Fibroblast of skin of right biceps (primary cell): ENCODE results near the gene NUP62.
A peak's percentile ranks its signal among the peaks of the same experiment; 100 is the strongest.

ENCODE experiments used
- DNase-seq: peaks from one replicate; pipeline ENCODE4 v3.0.0-alpha.2; 2013

The NUP62 gene

DNA sequence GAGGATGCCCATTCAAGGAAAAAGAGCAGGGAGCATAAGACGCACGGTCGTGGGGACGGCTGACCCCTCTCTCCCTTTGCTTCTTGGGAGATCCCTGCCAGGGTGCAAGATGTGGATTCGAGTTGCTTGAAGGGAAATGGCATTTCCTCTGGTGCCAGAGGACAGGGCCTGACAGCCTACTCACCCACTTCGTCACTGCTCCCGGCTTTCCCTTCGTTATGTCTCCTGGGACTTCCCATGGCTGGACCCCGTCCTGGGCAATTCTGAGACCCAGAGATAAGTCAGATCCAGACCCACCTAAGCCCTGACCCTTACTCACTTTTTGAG, 50.6 kb downstream of the NUP62 start:
- no peak for DNase-seq

DNA sequence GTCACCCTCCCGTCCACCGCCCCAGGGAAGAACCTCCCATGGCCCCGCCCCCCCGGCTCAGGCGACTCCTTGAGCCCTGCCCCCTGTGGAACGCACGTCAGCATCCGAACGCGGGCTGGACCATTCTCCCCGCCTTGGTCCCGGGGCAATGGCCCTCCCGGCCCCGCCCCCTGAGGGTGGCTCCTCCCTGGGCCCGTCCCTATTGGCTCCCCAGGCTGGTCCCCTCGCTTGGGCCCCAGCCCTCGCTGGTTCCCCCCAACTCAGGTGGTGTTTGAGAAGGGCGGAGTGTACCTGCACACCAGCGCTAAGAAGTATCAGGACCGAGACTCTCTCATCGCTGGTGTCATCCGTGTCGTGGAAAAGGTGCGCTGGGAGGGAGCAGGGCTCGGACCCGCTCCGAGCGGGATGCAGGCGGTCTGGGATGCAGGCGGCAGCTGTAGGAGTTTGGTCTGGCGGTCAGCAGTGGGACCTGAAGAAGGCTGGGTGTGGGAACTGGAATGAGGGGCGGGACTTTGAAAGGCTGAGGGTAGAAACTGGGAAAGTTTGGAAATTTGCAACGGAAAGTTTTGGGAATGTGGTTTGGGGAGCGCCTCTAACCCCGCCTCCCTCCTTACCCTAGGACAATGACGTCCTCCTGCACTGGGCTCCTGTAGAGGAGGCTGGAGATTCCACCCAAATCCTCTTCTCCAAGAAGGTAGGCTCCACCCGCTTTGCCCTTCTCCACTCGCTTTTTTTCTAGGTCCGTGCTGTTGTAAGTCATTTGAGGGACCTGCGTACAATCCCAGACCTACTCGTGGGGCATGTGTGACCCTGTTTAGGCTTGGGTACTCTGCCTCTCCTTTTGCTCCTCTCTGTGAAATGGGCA, 51.2 kb downstream of the NUP62 start:
- DNase-seq, result peak; percentile 98

DNA sequence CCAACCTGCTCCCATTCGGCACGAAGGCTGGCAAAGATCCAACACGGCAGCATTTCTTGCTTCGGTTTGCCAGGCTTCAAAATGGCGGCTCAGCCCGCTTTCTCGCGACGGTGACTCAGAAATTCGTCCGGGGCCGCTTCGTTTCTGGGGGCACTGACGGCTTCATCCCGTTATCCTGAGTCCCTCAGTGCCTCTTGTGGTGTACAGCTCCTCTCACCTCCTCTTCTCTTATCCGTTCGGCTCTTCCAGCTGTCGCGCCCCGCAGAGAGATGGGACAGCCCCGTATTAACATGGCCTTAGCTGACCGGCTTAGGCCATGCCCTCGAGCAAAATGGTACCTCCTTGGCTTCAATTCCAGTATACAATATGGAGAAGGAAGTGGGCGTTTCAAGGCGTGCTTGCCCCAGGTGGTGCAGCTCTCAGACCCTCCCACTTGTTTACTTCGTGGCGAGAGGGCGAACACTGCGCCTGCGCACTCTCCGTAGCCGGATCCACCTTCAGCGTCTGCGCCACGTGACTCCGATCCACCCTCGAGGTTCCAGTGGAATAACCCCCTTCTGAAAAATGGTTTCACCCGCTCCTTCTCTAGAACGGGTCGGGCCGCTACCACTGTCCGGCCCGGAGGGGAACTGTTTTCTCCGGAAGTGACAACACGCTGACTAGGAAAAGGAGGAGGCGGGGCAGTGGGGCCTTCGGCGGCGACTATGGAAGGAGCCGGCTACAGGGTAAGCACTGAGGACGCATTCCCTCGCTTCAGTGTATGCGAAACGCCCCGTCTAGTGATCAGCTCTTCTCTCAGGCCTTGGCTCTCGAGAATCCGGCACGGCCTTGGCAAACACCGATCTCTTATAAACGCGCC, 52.1 kb downstream of the NUP62 start, which contains the start of the genes AKT1S1 and TBC1D17:
AKT1S1 (minus strand) TSS at position 336 of the 859 bp plus-strand sequence. CDS start 4,060 bp downstream, outside the sequence.
TBC1D17 (plus strand) TSS at position 683 of the 859 bp plus-strand sequence; CDS start at position 705, 22 bp downstream.
- DNase-seq, result peak; percentile 100

DNA sequence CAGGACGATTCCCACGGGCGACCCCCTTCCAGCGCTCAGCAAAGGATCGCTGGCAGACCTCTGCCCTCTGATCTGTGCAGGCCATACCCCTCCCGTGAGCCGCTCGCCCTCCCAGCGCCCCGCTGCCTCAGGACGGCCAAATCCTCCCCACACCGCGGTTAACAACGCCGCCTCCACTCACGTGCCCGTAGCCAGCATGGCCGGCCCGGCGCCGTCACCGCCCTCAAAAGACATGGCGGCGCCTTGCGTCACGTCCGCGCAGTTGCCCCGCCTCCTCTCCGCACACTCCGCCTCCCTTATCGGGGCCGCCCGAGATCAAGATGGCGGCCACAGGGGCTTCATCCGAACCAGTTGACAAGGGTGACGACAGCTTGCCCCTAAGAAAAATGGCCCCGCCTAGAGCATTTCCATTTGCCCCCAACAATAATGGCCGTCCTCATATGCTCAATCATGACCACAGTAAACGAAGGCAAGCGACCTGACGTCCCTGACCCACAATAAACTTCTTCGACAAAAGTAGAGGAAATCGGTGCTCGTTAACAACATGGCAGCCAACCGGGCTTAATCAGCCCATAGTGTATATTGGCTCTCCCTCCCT, 52.8 kb downstream of the NUP62 start:
- DNase-seq, result peak; percentile 99

DNA sequence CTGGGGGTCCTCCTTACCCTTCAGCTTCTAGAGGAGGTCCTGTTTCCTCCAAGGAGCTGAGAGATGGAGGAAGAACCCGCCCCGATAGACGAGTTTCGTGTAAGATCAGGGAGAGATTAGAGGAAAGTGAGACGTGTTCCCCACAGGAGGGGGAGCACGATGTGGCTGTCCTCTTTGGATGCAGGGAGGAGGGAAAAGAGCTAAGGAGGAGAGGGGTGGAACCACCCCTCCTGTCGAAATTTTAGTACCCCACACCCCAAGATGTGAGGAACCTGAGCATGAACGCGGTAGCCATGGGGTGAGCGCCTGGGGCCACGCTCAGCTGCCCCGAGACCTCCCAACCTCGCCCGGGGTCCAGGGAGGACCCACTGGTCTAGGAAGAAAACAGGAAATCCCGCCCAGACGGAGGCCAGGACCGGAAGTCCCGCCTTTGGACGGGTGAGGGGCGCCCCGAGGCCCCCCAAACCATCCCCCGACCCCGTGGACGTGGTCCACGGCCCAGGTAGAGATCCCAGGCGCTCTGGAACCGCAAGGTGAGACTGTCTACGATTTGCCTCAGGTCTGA, 53.4 kb downstream of the NUP62 start:
- DNase-seq, result peak; percentile 51

DNA sequence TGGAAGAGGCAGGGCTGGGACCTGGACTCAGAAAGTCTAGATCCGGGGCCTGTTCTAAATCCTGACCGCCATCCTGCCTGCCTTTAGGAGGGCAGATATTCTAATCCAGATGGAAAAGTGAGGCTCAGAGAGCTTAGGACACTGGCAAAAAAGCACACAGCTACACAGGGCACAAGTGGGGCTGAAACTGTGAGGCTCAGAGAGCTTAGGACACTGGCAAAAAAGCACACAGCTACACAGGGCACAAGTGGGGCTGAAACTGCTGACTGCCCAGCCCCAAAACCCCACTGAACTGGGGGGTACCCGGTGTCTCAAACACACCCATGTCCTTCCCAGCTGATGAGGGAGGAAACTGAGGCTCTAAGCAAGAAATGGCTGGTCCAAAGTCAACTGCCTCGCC, 54.1 kb downstream of the NUP62 start:
- DNase-seq, result no peak

DNA sequence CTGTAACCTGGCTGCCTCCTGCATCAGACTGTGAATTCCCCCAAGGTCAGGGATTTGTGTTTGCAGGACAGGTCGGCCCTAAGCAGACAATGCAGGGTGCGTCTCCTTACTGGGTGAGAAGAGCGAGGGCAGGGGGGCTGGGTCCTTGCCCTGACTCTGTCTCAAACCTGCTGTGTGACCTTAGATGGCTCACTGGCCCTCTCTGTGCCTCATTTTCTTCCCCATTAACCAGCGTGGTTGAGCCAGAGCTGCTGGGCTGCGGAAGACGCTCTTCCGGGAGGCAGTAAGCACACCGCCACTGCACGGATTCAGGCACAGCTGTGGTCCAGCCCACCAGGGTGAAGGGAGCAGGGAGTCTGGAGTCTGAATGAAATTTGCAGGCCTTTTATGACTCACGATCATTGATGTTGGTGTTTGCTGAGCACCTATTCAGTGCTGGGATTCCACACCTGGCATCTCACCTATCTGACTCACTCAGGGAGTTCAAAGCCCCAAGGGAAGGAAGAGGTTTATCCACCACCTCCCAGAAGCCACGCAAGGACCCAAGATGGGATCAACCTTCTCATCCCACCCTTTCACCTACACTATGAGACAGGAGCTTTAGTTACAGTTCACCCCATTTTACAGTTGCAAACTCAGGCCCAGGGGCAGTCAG, 54.7 kb downstream of the NUP62 start:
- DNase-seq, result no peak

DNA sequence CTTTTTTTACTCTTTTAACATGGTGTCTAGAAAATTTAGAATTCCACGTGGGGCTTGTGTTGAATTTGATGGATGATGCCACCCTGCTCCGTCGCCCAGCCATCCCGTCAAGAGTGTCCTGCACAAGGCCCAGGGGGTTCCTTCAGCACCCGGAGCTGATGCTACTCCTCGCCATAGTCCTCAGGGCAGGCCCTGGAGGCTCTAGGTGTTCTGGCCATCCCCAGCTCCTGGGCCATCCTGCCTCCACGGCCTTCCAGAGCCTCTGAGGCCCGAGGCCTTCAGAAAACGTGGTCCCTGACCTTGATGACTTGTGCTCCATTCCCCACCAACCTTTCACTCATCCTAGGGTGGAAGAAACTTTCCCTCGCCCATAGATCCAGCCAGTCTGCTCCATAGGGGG, 55.5 kb downstream of the NUP62 start:
- no peak for DNase-seq

DNA sequence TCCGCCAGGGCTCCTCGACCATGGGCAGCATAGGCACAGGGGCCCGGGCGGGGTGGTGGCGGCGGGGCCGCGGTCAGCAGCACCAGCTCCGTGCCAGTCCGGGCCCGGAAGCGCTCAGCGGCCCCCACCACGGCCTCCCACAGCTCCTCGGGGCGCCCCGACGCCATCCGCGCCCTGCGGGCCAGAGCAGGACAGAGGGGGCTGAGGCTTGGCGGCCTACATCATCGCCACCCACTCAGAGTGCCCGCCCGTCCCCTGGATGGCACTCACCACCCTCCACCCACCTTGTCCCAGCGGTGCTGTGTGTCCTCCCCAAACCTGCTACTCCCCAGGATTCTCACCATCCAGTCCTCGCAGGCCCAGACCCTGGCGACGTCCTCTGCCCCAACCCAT, 56.2 kb downstream of the NUP62 start:
- DNase-seq, result no peak

DNA sequence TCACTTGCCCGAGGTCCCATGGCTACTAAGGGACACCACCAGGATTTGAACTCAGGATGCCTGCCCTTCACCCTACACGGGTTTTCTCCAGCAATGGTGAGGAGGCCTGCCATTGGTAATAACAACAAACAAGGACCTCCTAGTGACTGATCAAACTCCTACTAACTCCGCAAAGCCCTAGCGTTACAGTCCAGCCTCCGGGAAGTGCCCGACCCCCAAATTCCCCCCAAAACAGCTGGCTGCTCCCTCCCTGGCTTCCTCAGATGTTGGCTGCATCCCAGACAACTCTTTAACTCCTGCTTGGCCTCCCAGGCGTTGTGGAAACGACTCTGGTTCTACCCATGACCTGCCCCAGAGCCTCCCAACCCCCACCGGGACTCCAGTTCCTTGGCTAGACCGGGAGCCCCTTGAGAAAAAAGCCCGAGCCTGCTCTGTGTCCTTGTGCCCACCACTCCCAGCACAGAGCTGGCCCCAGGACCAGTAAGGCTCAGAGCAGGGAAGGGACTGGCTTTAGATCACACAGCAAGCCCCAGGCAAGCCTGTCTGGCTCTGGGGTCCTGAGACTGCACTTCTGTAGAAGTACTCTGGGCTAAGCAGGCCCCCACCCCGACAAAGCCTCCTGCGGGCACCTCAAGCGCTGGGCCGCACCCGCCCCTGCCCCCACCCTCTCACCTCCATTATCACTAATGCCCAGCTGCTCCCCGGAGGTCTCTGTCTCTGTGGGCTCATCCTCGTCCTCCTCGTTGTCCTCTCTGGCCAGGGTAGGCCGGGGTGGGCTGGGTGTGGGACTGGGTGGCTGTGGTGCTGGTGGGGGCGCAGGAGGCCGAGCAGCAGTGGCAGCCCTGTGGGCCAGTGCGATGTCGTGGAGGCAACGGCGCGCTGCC, 56.8 kb downstream of the NUP62 start:
- no peak for DNase-seq

DNA sequence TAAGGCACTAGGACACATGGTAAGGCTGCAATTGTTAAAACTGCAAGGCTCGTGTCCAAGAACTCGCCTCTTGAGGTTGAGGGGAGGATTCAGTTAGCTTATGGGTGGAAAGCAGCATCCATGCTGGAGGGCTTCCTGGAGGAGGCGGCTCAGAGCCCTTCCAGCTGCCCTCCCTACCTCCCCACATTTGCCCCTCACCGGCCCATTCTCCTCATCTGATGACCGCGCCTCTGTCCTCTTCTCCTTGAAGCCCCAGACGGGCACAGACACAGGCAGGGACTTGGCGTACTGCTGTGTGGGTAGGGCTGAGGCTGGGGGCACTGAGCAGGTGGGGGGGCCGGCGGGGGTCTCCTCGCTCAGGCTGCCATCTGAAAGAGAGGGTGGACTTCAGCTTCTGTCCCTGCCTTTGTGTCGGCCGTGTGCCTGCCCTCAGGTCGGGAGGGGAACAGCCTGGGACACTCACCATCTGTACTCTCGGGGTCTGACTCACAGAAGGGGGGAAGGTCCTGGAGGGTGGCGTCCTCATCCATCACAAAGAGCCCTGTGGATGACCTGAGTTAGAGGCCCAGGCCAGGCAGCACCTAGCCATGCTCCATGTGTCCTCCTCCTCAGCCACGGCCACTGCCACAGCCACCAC, 57.8 kb downstream of the NUP62 start:
- DNase-seq, result no peak

DNA sequence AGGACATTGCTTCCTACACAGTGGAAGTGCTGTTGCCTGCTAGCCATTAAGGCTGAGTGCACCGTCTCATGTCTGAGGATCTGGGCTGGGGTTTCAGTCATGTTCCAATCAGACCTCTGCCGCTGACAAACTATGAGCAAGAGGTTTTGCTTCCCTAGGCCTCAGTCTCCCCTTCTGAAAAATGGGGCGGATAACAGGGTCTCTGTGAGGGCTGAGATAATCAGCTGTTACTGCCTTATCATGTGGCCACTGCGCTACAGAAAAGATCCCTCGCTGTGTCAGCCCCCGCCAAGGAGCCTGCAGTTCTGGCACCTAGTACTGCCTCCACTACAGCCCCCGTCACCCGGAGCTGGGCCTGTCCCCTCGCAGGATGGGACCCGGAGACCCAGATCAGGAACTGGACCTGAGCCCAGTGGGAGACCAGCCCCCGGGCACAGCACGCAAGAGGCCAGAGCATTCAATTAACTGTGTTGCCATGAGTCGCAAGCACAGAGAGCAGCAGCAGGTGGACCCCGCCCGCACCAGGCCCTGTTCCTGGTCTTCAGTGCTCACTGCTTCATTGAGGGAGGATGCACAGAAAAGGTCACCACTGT, 58.9 kb downstream of the NUP62 start:
- DNase-seq, result no peak

DNA sequence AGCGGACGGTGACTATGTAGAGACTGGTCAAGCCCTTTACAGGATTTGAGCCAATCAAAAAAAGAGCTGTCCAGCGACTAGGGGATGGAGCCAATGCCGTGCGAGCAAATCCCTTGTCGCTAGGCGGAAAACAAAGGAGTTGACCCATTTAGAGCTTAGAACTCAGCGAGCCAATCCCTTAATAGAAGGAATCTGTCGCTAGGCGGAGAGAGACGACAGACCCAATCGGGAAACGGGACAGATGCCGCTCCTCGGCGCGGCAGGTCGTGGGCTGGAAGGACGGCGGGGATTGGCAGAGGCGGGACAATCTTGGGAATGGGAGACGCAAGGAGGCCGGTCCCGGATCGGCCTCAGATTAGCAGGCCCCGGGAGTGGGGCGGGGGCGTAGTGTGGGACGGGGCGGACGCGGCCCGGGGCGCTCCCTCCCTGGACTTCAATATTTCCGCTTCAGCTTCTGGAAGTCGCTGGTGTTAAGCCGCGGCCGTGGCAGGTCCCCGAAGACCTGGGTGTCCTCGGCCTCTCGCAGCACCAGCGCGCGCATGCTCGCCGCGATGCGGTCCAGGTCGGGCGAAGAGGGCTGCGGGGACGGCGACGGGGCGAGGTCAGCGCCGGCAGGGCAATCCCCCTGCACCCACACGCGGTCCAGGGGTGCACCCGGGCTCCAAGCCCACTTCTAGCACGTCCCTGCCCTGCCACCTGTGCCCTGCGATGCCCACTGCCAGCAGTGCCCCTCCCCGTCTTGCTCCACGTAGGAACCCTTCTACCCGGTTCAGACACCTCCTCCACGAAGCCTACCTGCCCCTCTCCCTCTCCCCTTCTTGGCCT, 59.6 kb downstream of the NUP62 start:
- peak; percentile 100 for DNase-seq

DNA sequence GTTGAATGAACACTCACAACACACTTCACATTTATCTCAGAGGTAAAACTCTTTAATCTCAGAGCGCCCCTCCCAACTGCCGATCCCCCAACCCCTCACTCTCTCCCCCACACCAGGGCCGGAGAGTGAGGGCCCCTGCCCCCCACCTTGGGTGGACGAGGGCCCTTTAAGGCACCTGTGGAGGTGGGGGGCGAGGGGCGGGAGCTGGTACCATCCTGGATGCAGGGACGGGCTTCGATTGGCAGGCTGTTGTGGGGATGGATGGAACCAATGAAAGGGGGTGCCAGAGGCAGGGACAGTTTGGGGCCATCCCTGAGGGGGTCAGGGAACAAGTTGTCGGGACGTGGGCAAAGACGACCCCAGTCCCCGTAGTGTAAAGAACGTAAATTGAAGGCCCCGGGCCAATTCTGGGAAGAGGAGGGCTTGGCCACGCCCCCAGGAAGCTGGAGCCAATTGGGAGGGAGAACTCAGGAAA, 60.3 kb downstream of the NUP62 start:
- no peak for DNase-seq

DNA sequence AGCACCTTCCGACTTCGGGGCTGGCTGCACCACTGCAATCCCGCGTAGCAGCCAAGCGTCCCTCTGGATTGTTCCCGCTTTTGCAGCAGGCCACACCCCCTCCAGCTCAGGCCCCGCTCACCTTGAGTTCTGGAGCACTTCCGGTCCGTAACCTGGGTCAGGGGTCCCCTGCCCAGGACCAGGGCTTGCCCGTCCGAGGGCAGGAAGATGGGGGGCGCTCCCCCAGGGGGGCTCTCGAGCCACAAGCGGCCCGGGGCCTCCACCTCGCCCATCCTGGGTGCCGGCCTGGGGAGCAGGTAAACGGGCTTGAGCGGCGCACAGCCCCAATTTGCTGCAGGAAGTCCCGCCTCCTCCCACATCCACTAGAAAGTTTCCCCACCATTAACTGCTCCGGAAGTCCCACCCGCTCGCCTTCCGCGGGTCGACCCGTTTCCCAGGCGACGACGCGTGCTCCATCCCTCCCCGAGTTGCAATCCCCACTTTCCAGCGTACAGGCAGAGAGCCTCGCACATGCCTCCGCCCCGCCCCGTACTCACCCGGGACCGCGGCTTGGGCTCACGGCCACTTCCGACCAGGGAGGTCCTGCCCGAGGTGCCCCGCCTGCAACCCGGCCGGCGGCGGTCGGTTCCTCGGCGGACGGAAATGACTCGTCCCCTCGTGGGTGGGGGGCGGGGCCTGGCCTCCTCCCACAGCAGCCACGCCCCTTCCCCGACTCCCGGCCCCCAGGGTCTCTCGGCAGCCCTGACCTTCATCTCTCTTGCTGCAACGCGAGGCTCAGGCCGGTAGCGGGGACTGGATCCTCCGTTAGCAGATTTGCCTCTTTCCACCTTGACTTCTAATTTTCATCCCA, 62.1 kb downstream of the NUP62 start, which contains the start of gene PNKP:
PNKP (minus strand) TSS at position 644 of the 850 bp plus-strand sequence; CDS start at position 272, 372 bp downstream.
- peak; percentile 88 for DNase-seq

DNA sequence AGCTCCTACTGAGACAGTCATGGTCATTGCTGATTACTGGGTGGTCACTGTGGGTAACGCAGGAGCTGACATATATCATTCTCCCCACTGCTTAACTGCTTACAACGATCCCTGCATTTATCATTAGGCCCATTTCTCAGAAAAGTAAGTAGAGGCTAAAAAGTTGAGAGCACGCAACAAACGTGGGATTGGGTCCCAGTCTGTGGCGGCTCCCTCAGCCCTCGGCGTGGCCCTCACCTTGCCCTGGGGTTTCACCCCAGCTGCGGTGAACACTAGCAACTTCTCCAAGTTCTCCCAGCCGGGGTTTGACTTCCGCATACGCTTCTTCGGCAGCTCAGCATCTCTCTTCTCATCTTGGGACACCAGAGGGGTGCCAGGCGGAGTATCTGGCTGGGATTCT, 64.4 kb downstream of the NUP62 start:
- DNase-seq, result no peak

DNA sequence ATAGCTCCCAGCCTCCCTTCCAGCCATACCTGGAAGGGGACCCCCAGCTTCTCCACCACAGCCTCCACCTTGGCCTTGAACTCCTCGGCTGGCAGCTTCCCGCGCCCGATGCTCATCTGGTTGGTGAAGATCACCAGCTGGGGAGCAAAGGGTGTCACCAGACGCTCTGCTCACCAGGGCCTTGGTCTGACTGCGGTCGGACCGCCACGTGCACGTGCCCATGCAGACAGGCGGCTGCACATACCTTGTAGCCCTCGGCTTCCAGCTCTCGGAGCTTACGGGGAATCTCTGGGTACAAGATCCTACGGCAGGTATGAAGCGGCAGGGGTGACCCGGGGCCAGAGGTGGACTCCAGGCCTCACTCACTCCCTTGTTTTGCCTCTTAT, 65.4 kb downstream of the NUP62 start:
- DNase-seq, result no peak

DNA sequence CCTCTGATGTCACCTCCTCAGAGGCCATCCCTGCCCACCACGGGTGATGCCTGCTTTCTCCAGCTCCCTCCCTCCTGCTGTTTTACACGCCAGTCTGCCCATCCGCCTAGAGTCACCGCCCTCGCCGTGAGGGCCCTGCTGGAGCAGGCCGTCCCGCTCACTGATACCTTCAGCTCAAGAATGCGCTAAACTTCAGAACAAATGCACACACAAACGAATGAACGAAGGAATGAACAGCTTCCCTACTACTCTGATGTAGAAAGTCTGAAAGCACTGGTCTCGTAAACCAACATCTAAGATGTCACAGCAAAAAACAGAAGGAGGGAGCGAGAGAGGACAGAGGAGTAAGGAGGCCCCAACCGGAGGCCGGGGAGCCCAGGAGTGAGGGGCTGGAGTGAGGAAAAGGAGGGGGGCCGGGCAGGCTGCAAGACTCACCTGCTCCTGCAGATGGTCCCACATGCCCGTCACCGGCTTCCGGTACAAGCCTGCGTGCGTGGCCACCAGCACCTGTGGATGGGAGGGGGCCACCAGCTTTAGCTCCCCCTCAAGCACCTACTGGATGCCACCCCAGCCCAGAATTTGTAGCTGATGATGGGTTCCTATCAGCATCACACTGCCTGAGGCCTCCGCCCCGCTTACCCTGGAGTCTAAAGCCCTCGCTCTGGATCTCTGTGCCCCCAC, 65.9 kb downstream of the NUP62 start:
- no peak for DNase-seq
